DMS153 treated with DMSO at 0.1 percent for 48 hours (cell line): ENCODE measurements around the gene XKR8.

ENCODE experiments used
- DNase-seq: peaks from one replicate; lab custom pipeline; 2025; ENCODE audit not compliant: unreplicated experiment; lab: John Stamatoyannopoulos, UW

XKR8 gene

DNA sequence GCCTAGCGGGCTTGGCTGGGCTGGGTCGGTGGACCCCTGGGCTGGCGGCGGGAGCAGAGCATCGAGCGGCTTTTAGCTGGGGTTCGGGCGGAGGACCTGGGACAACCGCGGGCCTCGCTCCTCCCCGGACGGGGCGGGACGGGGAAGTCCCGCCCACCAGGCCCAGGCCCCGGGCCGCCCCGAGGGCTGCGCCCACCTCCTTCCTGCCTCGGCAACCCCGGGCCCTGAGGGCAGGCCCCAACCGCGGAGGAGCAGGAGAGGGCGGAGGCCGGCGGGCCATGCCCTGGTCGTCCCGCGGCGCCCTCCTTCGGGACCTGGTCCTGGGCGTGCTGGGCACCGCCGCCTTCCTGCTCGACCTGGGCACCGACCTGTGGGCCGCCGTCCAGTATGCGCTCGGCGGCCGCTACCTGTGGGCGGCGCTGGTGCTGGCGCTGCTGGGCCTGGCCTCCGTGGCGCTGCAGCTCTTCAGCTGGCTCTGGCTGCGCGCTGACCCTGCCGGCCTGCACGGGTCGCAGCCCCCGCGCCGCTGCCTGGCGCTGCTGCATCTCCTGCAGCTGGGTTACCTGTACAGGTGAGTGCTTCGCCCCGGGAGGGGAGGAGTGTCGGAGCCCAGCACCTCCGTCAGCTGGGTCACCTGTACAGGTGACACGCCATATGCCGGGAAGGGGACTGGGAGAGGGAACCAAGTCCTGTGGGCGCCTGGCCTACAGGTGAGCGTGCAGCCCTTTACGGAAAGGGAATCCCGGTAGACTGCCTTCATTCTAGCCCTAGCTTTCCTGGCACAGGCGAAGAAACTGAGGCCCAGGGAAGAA lies at the start of gene XKR8:
TSS of gene XKR8 (plus strand) at position 182 of the 812 bp plus-strand sequence. CDS start at position 279, 97 bp downstream.
- peak; percentile 98 for DNase-seq

- DNase-seq = no peak
Observed at GRCh38 chr1:27912429-27912828, 47.3 kb upstream of the XKR8 start.

- no peak for DNase-seq
Observed at GRCh38 chr1:27915082-27915575, 44.6 kb upstream of the XKR8 start.

DNA sequence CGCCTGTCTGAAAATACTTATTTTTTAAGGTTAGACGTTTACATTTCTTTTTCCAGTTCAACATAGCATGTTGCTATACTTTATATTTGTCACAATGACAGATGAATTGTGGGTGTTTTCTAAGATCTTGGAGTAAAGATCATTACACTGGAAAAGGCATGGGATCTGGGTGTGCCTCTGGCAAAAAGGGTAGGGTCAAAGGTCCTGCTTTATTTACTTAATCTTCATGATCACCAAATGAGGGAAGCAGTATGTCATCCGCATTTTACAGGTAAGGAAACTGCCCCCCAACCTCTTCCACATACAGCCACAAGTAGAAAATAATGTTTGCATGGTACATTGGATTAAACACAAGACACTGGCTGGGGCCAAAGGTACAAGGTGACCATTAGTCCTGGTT lies 37.5 kb upstream of the XKR8 start:
- no peak for DNase-seq

DNA sequence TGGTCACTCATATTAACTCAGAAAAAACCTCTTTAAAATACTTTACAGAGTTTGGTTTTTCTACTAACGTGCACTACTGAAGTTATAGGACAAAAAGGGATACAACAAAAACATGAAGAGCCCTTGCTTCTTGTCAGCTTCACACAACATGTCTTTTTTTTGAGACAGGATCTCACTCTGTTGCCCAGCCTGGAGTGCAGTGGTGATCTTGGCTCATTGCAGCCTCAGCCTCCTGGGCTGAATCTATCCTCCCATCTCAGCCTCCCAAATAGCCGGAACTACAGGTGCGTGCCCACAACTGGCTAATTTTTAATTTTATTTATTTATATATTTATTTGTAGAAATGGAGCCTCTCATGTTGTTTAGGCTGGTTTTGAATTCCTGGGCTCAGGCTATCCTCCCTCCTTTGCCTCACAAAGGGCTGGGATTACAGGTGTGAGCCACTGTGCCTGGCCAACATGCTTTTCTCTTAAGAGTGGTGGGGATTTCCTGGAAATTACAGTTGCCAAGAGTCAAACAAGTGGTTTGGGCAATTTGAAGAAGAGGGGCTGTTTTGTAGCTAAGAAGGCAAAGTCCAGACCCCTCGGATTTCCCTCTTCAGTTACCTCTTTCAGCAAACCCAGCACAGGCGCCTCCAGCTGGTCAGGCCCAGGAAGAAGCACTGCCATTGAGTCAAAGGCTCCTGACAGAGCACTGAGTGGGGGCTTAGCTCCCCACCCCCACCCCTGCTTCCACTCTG lies 31.4 kb upstream of the XKR8 start:
- DNase-seq = no peak

DNA sequence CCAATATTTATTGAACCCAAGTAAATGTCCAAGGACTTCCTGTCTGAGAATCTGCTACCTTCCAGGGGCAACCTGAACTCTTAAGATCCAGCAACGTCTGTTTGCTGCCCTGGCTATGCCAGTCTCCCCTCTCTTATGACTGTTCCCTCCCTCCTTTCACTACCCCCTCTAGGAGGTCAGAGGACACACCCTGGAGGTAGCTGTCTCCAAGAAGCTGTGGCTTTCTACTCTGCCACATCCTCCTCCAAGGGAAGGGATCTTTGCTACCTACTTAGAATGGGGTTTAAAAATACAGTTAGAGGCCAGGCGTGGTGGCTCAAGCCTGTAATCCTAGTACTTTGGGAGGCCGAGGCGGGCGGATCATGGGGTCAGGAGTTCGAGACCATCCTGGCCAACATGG lies 28.6 kb upstream of the XKR8 start:
- DNase-seq = no peak

GRCh38 chr1:27931759-27932158 lies 28.0 kb upstream of the XKR8 start:
- DNase-seq = no peak

DNA sequence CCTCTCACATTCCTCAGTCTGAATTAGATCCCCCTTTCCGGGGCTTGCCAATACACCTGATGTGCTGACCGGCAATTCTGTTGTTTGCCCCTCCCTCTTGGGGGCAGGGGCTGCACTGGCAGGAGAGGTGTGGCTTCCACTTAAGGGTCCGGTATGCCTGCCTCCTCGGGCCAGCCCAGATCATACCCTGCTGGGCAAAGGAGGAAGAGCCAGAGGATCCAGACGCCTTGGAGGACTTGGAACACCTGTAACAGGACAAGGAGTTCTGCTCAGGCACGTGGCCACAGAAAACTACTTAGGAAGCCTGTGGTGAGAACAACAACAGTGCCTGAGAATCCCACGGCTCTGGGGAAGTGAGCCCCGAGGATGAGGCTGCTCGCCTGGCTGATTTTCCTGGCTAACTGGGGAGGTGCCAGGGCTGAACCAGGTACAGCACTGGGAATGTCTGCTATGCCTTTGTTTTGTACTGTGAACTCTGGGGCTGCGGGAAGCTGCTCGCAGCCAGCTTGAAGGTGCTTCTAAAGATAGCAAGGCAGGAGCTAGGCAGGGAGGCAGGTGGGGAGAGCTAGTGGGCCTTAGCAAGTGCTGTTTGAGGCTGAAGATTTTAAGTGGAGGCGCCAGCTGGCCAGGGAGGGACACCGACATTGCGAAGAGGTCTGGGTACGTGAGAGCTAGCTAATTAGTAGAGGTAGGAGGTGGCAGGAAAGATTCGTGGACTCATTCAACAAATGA lies 24.8 kb upstream of the XKR8 start, which contains the start of gene SMPDL3B:
TSS of gene SMPDL3B (plus strand) at position 183 of the 732 bp plus-strand sequence. CDS start at position 367, 184 bp downstream.
- DNase-seq = peak; percentile 80

DNA sequence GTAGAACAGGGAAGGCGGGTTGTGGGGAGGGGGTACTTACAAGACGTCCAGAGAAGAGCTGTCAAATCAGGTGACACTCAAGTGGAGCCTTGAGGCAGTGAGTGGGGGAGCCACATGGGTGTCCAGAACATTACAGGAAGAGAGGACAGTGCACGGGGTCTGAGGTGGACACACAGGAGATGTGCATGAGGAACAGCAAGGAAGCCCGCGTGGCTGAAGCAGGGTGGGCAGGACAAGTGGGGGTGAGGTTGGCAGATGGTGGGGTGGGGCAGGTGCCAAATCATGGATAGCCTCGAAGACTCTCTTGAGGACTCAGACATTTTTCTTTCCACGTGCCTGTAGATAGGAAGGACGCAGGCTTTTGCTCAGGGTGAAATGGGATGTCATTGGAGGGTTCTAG lies 24.1 kb upstream of the XKR8 start:
- no peak for DNase-seq

DNA sequence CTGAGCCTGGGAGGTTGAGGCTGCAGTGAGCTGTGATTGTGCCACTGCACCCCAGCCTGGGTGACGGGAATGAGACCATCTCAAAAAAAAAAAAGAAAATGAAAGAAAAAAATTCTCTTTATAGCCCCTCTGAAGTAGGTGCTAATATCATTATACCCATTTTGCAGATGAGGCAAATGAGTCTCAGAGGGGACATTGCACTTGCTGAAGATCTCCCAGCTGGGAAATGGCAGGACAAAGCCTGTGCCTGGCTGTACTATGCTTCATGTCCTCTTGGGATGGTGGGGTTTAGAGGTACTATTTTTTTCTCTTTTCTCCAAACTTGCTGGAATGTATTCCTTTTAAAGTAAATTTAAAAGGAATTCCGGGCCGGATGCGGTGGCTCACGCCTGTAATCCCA lies 23.4 kb upstream of the XKR8 start:
- DNase-seq = no peak

DNA sequence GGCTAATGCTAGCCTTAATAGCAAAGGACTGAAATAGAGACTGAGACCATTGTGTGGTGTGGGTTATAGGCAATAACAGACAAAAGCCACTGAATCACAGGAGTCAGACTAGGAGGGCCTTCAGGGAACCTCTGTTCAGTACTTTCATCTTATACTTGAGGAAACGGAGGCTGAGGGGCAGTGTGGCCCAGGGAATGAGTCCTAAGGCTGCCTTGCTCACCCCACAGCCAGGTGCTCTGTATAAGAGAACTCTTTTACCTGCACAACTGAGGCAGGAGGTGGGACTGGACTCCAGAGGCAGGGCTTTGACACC lies 22.3 kb upstream of the XKR8 start:
- no peak for DNase-seq

- no peak for DNase-seq
Observed at GRCh38 chr1:27938488-27938887, 21.3 kb upstream of the XKR8 start.

GRCh38 chr1:27940297-27940696 lies 19.5 kb upstream of the XKR8 start:
- peak; percentile 37 for DNase-seq

DNA sequence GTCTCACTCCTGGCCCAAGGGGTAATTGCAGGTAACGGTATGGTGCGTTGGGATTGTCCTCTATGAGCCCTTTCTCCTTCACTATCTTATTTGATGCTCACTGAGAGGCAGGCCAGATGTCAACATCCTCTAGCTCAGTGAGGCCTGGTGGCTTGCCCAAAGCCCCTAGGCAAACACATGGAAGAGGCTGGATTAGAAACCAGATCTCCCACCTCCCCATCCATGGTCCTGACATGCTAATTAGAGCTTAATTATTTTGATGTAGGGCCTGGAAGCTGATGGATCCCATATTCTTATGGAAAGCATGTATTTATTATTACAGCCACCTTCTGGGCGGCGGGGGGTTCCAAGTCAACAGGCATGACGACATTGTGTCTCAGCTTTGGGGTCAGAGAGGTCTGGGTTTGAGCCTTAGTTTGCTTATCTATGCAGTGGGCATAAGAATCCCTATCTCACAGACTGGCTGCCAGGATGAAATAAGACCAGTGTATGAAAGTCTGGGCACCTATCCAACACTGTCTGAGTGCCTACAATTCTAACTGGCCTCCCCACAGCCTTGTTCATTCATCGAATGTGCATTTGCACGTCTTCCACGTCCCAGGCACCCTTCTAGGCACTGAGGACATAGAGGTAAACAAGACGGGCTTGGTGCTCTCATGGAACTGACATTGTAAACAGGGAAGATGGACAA lies 18.8 kb upstream of the XKR8 start:
- no peak for DNase-seq

GRCh38 chr1:27941671-27942540 lies 17.9 kb upstream of the XKR8 start:
- no peak for DNase-seq

GRCh38 chr1:27945020-27945419 lies 14.8 kb upstream of the XKR8 start:
- DNase-seq = no peak

- no peak for DNase-seq
Observed at GRCh38 chr1:27949027-27949426, 10.7 kb upstream of the XKR8 start.

- no peak for DNase-seq
Observed at GRCh38 chr1:27951396-27951795, 8.4 kb upstream of the XKR8 start.

- DNase-seq = no peak
Observed at GRCh38 chr1:27952147-27952546, 7.6 kb upstream of the XKR8 start.

DNA sequence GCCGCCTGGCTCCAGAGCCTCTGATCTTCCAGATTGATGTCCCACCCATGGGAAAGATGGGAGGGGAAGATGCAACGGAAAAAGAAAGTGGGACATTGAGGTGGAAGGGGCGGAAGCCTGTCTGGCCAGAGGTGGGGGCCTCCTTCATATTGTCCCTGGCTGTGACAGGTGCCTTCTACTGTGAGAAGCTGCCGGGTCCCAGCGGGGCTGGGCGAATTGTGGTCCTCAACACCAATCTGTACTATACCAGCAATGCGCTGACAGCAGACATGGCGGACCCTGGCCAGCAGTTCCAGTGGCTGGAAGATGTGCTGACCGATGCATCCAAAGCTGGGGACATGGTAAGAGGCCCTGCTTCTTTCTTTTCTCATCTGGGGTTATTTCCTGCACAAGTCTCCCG lies 5.6 kb upstream of the XKR8 start:
- DNase-seq = no peak
